NCI-H1105 (cell line): ENCODE data around the gene OGG1.

Experiments
- DNase-seq: peaks from one replicate; lab custom pipeline; 2025; lab: John Stamatoyannopoulos, UW

OGG1 gene

GRCh38 chr3:9727743-9728142, 22.0 kb upstream of the OGG1 start:
- no peak for DNase-seq

GRCh38 chr3:9729419-9729818, 20.3 kb upstream of the OGG1 start:
- no peak for DNase-seq

- peak; percentile 73 for DNase-seq
These were observed 19.0 kb upstream of the OGG1 start for GRCh38 chr3:9730657-9731205.

DNA sequence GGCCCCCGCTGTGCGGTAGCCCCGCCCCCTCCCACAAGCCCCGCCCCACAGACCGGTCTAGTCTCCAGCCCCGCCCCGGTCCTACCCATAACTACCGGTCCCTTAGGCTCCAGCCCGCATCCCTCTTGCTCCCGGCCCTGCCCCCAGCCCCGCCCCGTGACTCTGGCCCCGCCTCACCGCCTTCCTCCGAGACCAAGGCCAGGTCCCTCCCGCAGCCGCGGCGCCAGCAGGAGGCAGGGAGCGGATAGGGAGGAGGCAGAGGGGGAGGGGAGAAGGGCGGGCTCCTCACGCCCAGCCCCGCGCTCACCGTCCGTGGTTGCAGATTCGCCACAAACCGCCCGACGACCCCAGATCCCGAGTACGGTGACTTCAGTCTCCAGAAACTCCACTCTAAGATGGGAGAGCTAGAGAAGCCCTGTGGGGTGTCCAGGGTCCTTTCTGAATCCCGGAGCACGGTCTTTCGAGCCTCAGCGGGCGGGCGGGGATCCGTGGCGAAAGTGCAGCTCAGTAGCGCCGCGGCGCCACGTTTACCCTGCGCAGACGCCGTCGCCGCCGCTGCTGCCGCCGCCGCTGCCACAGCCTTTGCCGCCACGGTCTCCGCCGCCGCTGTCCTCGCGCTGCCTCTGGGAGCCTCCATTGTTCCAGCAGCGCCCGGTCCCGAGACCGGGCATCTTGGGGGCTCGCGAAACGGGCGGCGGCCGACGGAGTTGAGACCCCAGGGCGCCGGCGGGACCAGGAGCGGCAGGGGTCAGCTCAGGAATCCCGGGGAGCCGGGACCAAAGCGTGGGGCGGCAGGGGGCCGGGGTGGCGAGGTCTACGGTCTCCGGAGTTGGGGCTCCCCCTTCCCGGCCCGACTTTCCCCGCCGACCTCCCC, 18.3 kb upstream of the OGG1 start, which contains the start of gene BRPF1:
BRPF1 (plus strand) TSS at position 530 of the 874 bp plus-strand sequence. CDS start 2,406 bp downstream, outside the sequence.
- DNase-seq = peak; percentile 88

DNA sequence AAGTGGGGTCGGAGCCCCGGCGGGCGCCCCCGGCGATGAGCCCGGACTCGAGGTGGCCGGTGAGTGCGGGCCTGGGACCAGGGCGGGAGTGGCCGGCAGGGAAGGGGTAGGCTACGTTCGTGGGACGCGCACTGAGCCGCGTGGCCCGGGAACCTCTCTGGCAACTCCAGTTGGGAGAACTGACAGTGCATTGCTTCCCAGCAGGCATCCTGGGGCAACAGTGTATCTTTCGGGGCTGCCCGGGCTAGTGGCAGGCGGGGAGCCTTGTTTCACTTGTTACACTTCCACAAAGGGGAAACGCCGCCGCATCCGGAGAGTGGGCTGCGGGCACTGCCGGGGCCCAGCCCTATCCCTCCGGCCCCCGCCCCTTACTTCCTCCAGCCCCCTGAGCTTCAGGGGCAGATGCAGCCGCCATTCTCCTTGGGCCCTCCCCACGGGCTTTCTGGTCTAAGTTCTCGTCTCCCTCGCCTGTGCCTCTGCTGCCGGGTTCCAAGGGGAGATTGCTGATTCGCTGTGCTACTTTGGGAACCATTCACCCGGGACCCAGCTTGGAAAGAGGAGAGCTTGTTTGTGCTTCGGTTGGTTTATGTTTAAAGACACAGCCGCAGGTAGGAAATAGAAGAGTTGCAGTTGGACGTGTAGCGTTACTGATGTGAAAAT, 17.5 kb upstream of the OGG1 start:
- no peak for DNase-seq

DNA sequence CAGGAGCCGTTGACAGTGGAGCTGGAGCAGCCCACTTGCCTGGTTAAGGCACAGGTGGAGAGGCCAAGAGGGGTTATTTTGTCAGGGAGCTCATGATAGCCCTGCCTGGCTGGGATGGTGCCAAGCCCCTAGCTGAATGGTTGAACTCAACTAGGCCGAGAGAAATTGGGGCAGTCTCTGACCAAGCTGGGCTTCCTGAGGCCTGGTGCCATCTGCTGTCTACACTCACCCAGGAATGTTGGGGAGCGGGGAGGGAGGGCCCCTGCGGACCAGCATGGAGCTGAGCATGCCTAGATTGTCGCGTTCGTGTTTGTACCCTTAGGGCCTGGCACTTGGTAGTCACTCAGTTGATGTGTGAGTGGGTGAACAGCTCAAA, 17.0 kb upstream of the OGG1 start:
- DNase-seq = no peak

DNA sequence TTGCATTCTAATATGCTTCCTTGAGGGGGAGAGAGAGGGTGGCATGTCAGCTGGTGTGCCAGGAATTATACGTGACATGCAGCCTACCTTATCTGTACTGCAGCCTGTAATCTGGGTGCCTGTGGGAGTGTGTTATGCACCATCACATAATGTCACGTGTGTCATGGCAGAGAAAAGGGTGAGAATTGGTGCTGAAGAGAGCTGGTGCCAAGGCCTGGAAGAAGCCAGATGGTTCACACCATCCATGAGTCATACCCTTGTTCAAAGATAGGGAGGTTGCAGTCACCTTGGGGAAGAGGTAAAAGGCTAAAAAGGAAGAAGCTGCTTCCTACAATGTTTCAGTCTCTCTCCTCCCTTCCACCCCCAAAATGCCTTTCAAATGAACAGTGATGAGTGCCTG, 12.9 kb upstream of the OGG1 start:
- no peak for DNase-seq

DNA sequence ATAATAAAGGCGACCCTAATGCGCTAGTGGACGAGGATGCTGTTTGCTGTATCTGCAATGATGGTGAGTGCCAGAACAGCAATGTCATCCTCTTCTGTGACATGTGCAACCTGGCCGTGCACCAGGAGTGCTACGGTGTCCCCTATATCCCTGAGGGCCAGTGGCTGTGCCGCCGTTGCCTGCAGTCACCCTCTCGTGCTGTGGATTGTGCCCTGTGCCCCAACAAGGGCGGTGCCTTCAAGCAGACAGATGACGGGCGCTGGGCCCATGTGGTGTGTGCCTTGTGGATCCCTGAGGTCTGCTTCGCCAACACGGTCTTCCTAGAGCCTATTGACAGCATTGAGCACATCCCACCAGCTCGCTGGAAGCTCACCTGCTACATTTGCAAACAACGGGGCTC, 10.6 kb upstream of the OGG1 start:
- no peak for DNase-seq

DNA sequence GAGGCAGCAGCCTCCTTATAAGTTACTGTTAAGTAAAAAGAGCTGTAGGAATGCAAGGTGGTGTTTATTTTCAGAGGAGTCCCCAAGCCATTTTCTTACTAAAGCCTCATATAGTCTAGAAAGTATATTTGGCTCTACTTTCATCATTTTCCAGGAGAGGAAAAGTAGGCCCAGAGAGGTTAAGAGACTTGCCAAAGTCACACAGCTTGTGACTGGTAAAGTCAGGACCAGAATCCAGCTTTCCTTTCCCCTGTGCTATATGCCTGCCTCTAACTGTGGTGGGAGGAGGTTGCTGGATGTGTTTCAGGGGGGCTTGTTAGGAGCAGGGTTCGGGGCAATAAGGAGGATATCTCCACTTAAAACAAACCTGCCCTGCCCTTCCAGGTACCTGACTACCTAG, 7.2 kb upstream of the OGG1 start:
- no peak for DNase-seq

DNA sequence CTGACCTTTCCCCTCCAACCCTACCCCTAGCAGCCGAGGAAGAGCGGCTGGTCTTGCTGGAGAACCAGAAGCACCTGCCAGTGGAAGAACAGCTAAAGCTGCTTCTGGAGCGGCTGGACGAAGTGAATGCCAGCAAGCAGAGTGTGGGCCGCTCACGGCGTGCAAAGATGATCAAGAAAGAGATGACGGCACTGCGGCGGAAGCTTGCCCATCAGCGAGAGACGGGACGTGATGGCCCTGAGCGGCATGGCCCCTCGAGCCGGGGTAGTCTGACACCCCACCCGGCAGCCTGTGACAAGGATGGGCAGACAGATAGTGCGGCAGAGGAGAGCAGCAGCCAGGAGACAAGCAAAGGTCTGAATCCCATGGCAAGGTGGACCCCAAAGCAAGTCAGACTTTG, 6.2 kb upstream of the OGG1 start:
- no peak for DNase-seq

DNA sequence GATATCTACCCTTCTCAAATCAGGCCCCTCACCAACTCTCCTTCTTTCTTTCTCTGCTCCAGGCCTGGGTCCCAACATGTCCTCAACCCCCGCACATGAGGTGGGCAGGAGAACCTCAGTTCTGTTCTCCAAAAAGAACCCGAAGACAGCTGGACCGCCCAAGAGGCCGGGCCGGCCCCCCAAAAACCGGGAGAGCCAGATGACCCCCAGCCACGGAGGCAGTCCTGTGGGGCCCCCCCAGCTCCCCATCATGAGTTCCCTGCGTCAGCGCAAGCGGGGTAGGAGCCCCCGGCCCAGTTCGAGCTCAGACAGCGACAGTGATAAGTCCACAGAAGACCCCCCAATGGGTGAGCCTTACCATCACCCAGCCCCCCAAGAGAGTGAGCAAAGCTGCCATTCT, 5.6 kb upstream of the OGG1 start:
- no peak for DNase-seq

DNA sequence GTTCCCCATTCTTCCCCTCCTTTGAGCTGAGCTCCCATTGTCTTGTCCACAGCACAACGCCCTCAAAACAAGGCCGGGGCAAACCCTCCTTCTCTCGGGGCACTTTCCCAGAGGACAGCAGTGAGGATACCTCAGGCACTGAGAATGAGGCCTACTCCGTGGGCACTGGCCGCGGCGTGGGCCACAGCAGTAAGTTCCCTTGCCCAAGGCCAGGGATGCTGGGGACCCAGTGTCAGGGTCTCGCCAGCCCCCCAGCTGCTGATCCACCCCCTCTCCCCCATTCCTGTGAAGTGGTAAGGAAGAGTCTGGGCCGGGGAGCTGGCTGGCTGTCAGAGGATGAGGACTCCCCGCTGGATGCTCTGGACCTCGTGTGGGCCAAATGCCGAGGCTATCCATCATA, 4.2 kb upstream of the OGG1 start:
- no peak for DNase-seq

DNA sequence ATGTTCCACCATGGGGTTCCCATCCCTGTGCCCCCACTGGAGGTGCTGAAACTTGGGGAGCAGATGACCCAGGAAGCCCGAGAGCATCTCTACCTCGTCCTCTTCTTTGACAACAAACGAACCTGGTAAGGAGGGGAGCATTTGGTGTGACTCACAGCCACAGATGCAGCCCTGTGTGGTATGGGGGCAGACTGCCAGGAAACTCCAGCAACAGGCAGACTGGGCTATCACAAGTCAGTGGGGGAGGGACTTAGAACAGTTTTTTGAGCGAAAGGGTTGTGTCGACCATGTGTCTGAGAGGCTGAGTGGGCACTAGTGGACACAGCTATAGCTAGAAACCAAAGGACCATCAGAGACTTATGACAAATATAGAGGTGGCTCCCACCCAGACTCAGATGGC, 3.4 kb upstream of the OGG1 start:
- DNase-seq = no peak

- DNase-seq = no peak
These were observed 2.5 kb upstream of the OGG1 start for GRCh38 chr3:9747267-9747666.

- no peak for DNase-seq
These were observed 1.7 kb upstream of the OGG1 start for GRCh38 chr3:9748031-9748430.

DNA sequence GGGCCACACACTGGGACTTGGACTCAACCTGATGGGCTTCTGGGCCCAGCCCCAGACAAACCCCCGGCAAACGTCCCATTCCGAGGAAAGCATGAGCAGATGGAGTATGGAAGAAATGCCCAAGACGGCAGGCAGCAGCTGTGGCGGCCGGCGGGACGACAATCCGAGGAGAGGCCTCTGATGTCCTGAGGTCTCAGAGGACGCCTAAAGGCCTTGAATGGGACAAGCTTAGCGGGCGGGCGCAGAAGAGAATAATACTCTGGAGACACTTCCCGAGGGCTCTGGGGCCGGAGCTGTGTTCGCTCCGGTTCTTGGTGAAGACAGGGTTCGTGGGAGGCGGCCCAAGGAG, 482 bp upstream of the OGG1 start:
- DNase-seq = no peak

- no peak for DNase-seq
These were observed 1.0 kb downstream of the OGG1 start for GRCh38 chr3:9750556-9751411.

DNA sequence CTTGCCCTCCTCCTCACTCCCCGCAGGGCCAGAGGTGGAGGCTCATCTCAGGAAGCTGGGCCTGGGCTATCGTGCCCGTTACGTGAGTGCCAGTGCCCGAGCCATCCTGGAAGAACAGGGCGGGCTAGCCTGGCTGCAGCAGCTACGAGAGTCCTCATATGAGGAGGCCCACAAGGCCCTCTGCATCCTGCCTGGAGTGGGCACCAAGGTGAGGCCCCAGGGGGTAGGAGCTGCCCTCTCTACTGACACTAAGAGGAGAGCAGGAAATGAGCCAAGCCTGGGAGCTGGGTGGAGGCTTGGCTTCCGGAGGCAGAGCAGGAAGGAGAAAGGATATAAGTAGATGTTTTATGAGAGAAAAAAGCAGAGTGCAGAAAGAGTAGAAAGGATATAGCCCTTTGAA, 4.9 kb downstream of the OGG1 start:
- no peak for DNase-seq

GRCh38 chr3:9757427-9757826, 7.7 kb downstream of the OGG1 start:
- DNase-seq = no peak

- DNase-seq = no peak
These were observed 11.2 kb downstream of the OGG1 start for GRCh38 chr3:9760779-9761505.

- no peak for DNase-seq
These were observed 12.2 kb downstream of the OGG1 start for GRCh38 chr3:9761919-9762318.

GRCh38 chr3:9762871-9763270, 13.1 kb downstream of the OGG1 start:
- no peak for DNase-seq
